ENCODE results near the gene FBXO36.

The FBXO36 gene

DNA sequence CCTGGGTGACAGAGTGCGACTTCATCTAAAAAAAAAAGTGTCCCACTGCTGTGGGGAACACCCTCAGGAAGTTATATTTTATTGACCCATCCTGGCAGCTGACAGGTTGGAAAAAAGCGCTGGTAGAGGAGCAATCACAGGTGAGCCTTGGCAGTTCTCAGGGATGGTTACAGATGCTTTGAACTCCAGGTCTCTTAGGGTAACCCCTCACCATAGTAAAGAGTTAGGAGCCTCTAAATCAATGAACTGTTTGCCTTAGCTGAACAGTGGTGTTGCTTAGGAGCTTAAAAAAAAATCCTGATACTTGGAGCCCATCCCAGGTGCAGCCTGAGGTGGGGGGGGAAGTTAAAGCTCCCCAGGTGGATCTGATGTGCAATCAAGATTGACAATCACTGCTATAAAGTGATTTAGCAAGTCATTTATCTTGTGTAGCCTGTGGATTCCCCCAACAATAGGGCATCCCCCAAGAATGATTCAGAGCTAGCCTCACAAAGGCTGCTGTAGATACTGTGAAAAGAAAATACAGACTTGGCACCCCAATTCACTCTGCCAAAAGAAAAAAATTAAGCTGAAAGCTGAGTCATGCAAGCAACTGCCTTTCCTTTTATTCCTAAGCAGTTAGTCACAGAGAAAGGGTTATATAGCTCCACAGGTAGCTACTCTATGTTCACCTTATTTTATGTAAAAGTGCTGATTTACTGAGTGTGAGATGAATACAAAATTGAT is 131.6 kb downstream of the FBXO36 start:
- no peak for DNase-seq

- DNase-seq, result no peak
Measured at GRCh38 chr2:230060672-230061293, 138.5 kb downstream of the FBXO36 start.

Measured in T-helper 1 cell (primary cell).